SU-DHL-6 (cell line): ENCODE measurements around the gene ABLIM1.

Experiments
- H2AFZ ChIP-seq: fragments of 200-600 bp; sonication (generic); 2 replicates; pipeline ENCODE4 v1.6.1; 2014; ENCODE audit warnings: low read depth, mild to moderate bottlenecking, moderate library complexity, mixed read lengths, antibody characterized with exemption, low read length; ENCODE audit not compliant: severe bottlenecking
- H3F3A ChIP-seq: fragments of 200-600 bp; shearing (Covaris generic); 2 replicates; pipeline ENCODE4 v1.6.0; 2016; ENCODE audit warnings: antibody characterized with exemption, mild to moderate bottlenecking; ENCODE audit not compliant: insufficient read depth
- H3K27ac ChIP-seq: fragments of 200-600 bp; sonication (generic); 2 replicates; pipeline ENCODE4 v1.5.1; 2016; ENCODE audit warnings: low read depth, mild to moderate bottlenecking, low read length, moderate library complexity, mixed read lengths
- H3K27me3 ChIP-seq: fragments of 200-600 bp; sonication (generic), shearing (Covaris generic); 2 replicates; pipeline ENCODE4 v1.6.0; 2014; ENCODE audit warnings: mild to moderate bottlenecking, low read length
- H3K36me3 ChIP-seq: fragments of 200-600 bp; sonication (generic); 2 replicates; pipeline ENCODE4 v1.6.1; 2014; ENCODE audit warnings: mild to moderate bottlenecking, low read length, mixed read lengths
- H3K4me2 ChIP-seq: fragments of 300-600, 200-600 bp; shearing (Covaris generic), sonication (generic); 2 replicates; pipeline ENCODE4 v1.6.0; 2014; ENCODE audit warnings: low read length, low read depth, mild to moderate bottlenecking; ENCODE audit not compliant: poor library complexity, severe bottlenecking
- H3K4me3 ChIP-seq: fragments of 200-600 bp; sonication (generic); 2 replicates; pipeline ENCODE4 v1.5.1; 2014; ENCODE audit warnings: antibody characterized with exemption, low read length, mild to moderate bottlenecking, mixed read lengths; ENCODE audit not compliant: insufficient read depth, poor library complexity, severe bottlenecking
- H3K79me2 ChIP-seq: fragments of 200-600 bp; sonication (generic); 2 replicates; pipeline ENCODE4 v1.6.1; 2014; ENCODE audit warnings: mild to moderate bottlenecking, low read length, moderate library complexity; ENCODE audit not compliant: insufficient read depth
- H3K9ac ChIP-seq: fragments of 200-600 bp; sonication (generic); 2 replicates; pipeline ENCODE4 v1.7.0; 2014; ENCODE audit warnings: mild to moderate bottlenecking, low read length
- H3K9me2 ChIP-seq: fragments of 200-600 bp; sonication (generic); replicated peaks from 2 replicates; pipeline ENCODE4 v1.6.1; 2014; ENCODE audit warnings: low read length; ENCODE audit not compliant: insufficient read depth
- H3K9me3 ChIP-seq: fragments of 200-600 bp; sonication (generic); 2 replicates; pipeline ENCODE4 v1.6.1; 2014; ENCODE audit warnings: low read length, mixed read lengths; ENCODE audit not compliant: insufficient read depth
- H4K20me1 ChIP-seq: fragments of 200-600 bp; sonication (generic); 2 replicates; pipeline ENCODE4 v1.6.1; 2014; ENCODE audit warnings: low read depth, mild to moderate bottlenecking, antibody characterized with exemption, low read length, moderate library complexity, mixed read lengths
- CTCF ChIP-seq: fragments of 200-600 bp; sonication (generic); IDR thresholded peaks from one replicate; pipeline ENCODE4 v1.5.1; 2017; ENCODE audit warnings: antibody characterized with exemption, mild to moderate bottlenecking, low read length, moderate library complexity; ENCODE audit not compliant: insufficient read depth, poor library complexity, severe bottlenecking
- EZH2phosphoT487 ChIP-seq: fragments of 200-600 bp; sonication (generic), shearing (Covaris generic); conservative IDR thresholded peaks from 2 replicates; pipeline ENCODE4 v1.6.1; 2018; ENCODE audit warnings: mild to moderate bottlenecking, antibody characterized with exemption, low read length, moderate library complexity, mixed read lengths

Gene ABLIM1

GRCh38 chr10:114487815-114488536, 170.1 kb downstream of the ABLIM1 start:
- Histone ChIP-seq H3K9ac (no peak overlapping the region), H4K20me1 (no peaks in the 10 kb centered on the region), H3K79me2 (no peaks in the 10 kb centered on the region), H3K4me2 (no peak overlapping the region), H2AFZ (no peak overlapping the region), H3K9me3 (no peaks in the 10 kb centered on the region), H3K36me3 (0 out of 2 replicates have a peak, but pooled peaks cover 3% of the 10 kb centered on the region), H3K4me3 (no peak overlapping the region), H3F3A (no peaks in the 10 kb centered on the region), H3K9me2 (no peaks in the 10 kb centered on the region), H3K27me3 (no peaks in the 10 kb centered on the region), H3K27ac (no peak overlapping the region)
- TF ChIP-seq EZH2phosphoT487 (no peak), CTCF (no peak)

GRCh38 chr10:114486938-114487814, 170.9 kb downstream of the ABLIM1 start:
- Histone ChIP-seq H3K4me2 (no peak overlapping the region), H3K9ac (no peak overlapping the region), H3K36me3 (0 out of 2 replicates have a peak, but pooled peaks cover 3% of the 10 kb centered on the region), H4K20me1 (no peaks in the 10 kb centered on the region), H3K9me2 (no peaks in the 10 kb centered on the region), H3K27me3 (no peaks in the 10 kb centered on the region), H3K4me3 (no peak overlapping the region), H3K79me2 (no peaks in the 10 kb centered on the region), H3F3A (no peaks in the 10 kb centered on the region), H3K9me3 (no peaks in the 10 kb centered on the region), H2AFZ (no peak overlapping the region), H3K27ac (no peak overlapping the region)
- TF ChIP-seq EZH2phosphoT487 (no peak), CTCF (no peak)

- H3K27me3 ChIP-seq = no peaks in the 10 kb centered on the region
- H3K27ac ChIP-seq = no peak overlapping the region
- H3K9me3 ChIP-seq = no peaks in the 10 kb centered on the region
- no peaks in the 10 kb centered on the region for H3K9me2 ChIP-seq
- H3K79me2 ChIP-seq = no peaks in the 10 kb centered on the region
- no peak overlapping the region for H3K4me2 ChIP-seq
- H4K20me1 ChIP-seq = no peaks in the 10 kb centered on the region
- no peak overlapping the region for H3K4me3 ChIP-seq
- H3K36me3 ChIP-seq = 0 out of 2 replicates have a peak, but pooled peaks cover 4% of the 10 kb centered on the region
- H2AFZ ChIP-seq = no peak overlapping the region
- no peaks in the 10 kb centered on the region for H3F3A ChIP-seq
- TF ChIP-seq CTCF (no peak), EZH2phosphoT487 (no peak)
- H3K9ac ChIP-seq = no peak overlapping the region
Measured at GRCh38 chr10:114485696-114486400, 172.2 kb downstream of the ABLIM1 start.
